Neural cell (in vitro differentiated cells): ENCODE results near the gene SLC4A7. TPM values are rescaled to one million over a fixed set of nuclear protein-coding genes. Genes with fewer than 3 reads are reported as not detected.

ENCODE experiments used
- H2AFZ ChIP-seq: fragments of 200-600, 300-800 bp; sonication (generic), shearing (Covaris generic); 2 replicates; pipeline ENCODE4 v1.6.0; 2014; ENCODE audit warnings: low read depth, mild to moderate bottlenecking, antibody characterized with exemption, low read length, moderate library complexity
- H3F3A ChIP-seq: fragments of 200-600 bp; shearing (Covaris generic); 2 replicates; pipeline ENCODE4 v1.6.1; 2016; ENCODE audit warnings: mild to moderate bottlenecking, moderate library complexity, mixed read lengths, antibody characterized with exemption, low read length; ENCODE audit not compliant: insufficient read depth, poor library complexity, severe bottlenecking
- H3K27ac ChIP-seq: fragments of 200-600, 300-800 bp; sonication (generic), shearing (Covaris generic); 2 replicates; pipeline ENCODE4 v1.5.1; 2014; ENCODE audit warnings: mild to moderate bottlenecking, low read length, moderate library complexity
- H3K27me3 ChIP-seq: fragments of 300-800, 200-600 bp; sonication (generic), shearing (Covaris generic); 2 replicates; pipeline ENCODE4 v1.6.0; 2014; ENCODE audit warnings: mild to moderate bottlenecking, low read depth, low read length, moderate library complexity; ENCODE audit not compliant: insufficient read depth
- H3K36me3 ChIP-seq: fragments of 300-800, 200-600 bp; sonication (generic), shearing (Covaris generic); 2 replicates; pipeline ENCODE4 v1.5.1; 2014; ENCODE audit warnings: mild to moderate bottlenecking, antibody characterized with exemption, low read length, moderate library complexity; ENCODE audit not compliant: insufficient read depth
- H3K4me2 ChIP-seq: fragments of 300-800, 200-600 bp; sonication (generic), shearing (Covaris generic); 2 replicates; pipeline ENCODE4 v1.6.0; 2014; ENCODE audit warnings: mild to moderate bottlenecking, low read length
- H3K4me3 ChIP-seq: fragments of 300-800, 200-600 bp; sonication (generic), shearing (Covaris generic); 2 replicates; pipeline ENCODE4 v1.5.1; 2014; ENCODE audit warnings: mild to moderate bottlenecking, low read length, moderate library complexity
- H3K79me2 ChIP-seq: fragments of 200-600 bp; shearing (Covaris generic); replicated peaks from 2 replicates; pipeline ENCODE4 v1.6.0; 2014; ENCODE audit warnings: mild to moderate bottlenecking, low read length, moderate library complexity; ENCODE audit not compliant: insufficient read depth
- H3K9ac ChIP-seq: fragments of 300-800, 200-600 bp; sonication (generic), shearing (Covaris generic); 2 replicates; pipeline ENCODE4 v1.6.1; 2016; ENCODE audit warnings: mild to moderate bottlenecking, low read length, mixed read lengths
- H3K9me2 ChIP-seq: fragments of 200-600 bp; shearing (Covaris generic); 2 replicates; pipeline ENCODE4 v1.6.1; 2016; ENCODE audit warnings: mild to moderate bottlenecking, low read length, mixed read lengths; ENCODE audit not compliant: insufficient read depth
- H3K9me3 ChIP-seq: fragments of 200-600, 300-800 bp; sonication (generic), shearing (Covaris generic); 2 replicates; pipeline ENCODE4 v1.6.1; 2016; ENCODE audit warnings: mild to moderate bottlenecking, mixed run types, low read length, moderate library complexity, mixed read lengths
- H4K20me1 ChIP-seq: fragments of 200-600 bp; shearing (Covaris generic); 2 replicates; pipeline ENCODE4 v1.6.1; 2016; ENCODE audit warnings: mild to moderate bottlenecking, mixed run types; ENCODE audit not compliant: insufficient read depth
- EP300 ChIP-seq: fragments of 450-650 bp; conservative IDR thresholded peaks from 2 replicates; pipeline ENCODE4 v1.6.1; 2014; ENCODE audit warnings: antibody characterized with exemption, mild to moderate bottlenecking, moderate library complexity; ENCODE audit not compliant: poor library complexity, severe bottlenecking
- EZH2 ChIP-seq: fragments of 200-600, 300-800 bp; shearing (Covaris generic), sonication (generic); IDR thresholded peaks from 2 replicates; pipeline ENCODE4 v1.6.1; 2014; ENCODE audit warnings: antibody characterized with exemption, low read length, borderline replicate concordance, mild to moderate bottlenecking; ENCODE audit not compliant: insufficient read depth, poor library complexity, severe bottlenecking
- MXI1 ChIP-seq: fragments of 450-650 bp; conservative IDR thresholded peaks from 2 replicates; pipeline ENCODE4 v1.6.1; 2014; ENCODE audit warnings: antibody characterized with exemption, mild to moderate bottlenecking; ENCODE audit not compliant: poor library complexity, severe bottlenecking
- POLR2AphosphoS5 ChIP-seq: IDR thresholded peaks from 2 replicates; pipeline ENCODE4 v1.6.1; 2012
- RAD21 ChIP-seq: fragments of 450-650 bp; conservative IDR thresholded peaks from 2 replicates; pipeline ENCODE4 v1.6.1; 2014; ENCODE audit warnings: antibody characterized with exemption, mild to moderate bottlenecking, moderate library complexity
- SMC3 ChIP-seq: fragments of 450-650 bp; conservative IDR thresholded peaks from 2 replicates; pipeline ENCODE4 v1.6.1; 2014; ENCODE audit warnings: antibody characterized with exemption, mild to moderate bottlenecking, moderate library complexity; ENCODE audit not compliant: poor library complexity
- TAF1 ChIP-seq: IDR thresholded peaks from 2 replicates; pipeline ENCODE4 v1.6.1; 2012; ENCODE audit warnings: low read depth
- polyA plus RNA-seq: library from polyadenylated mRNA; depleted of rRNA; stranded (reverse); fragments of >200 nt; gene quantifications from 2 replicates; pipeline ENCODE4 v1.2.3, GENCODE V29; 2014
- TF ChIP-seq, protein P1 (sequence below): IDR thresholded peaks from 2 replicates; pipeline ENCODE4 v1.6.1; 2012; ENCODE audit warnings: borderline replicate concordance
- TF ChIP-seq, protein P2 (sequence below): fragments of 450-650 bp; IDR thresholded peaks from 2 replicates; pipeline ENCODE4 v1.5.1; 2014; ENCODE audit warnings: antibody characterized with exemption, mild to moderate bottlenecking, moderate library complexity; ENCODE audit not compliant: poor library complexity, severe bottlenecking

Gene SLC4A7
- polyA plus RNA-seq, 1 donor from 2014 or later: 96.9 TPM

GRCh38 chr3:27366062-27366591 lies 118.1 kb downstream of the SLC4A7 start:
- H4K20me1 ChIP-seq: no peaks in the 10 kb centered on the region
- H3F3A ChIP-seq: peaks cover 5% of the 10 kb centered on the region
- no peak overlapping the region for H3K9ac ChIP-seq
- no peaks in the 10 kb centered on the region for H3K27me3 ChIP-seq
- no peak overlapping the region for H3K4me2 ChIP-seq
- H2AFZ ChIP-seq: no peak overlapping the region
- H3K9me2 ChIP-seq: no peaks in the 10 kb centered on the region
- H3K4me3 ChIP-seq: no peak overlapping the region
- H3K27ac ChIP-seq: no peak overlapping the region
- TF ChIP-seq EZH2 (no peak), SMC3 (no peak)
- TF ChIP-seq, protein P1, sequence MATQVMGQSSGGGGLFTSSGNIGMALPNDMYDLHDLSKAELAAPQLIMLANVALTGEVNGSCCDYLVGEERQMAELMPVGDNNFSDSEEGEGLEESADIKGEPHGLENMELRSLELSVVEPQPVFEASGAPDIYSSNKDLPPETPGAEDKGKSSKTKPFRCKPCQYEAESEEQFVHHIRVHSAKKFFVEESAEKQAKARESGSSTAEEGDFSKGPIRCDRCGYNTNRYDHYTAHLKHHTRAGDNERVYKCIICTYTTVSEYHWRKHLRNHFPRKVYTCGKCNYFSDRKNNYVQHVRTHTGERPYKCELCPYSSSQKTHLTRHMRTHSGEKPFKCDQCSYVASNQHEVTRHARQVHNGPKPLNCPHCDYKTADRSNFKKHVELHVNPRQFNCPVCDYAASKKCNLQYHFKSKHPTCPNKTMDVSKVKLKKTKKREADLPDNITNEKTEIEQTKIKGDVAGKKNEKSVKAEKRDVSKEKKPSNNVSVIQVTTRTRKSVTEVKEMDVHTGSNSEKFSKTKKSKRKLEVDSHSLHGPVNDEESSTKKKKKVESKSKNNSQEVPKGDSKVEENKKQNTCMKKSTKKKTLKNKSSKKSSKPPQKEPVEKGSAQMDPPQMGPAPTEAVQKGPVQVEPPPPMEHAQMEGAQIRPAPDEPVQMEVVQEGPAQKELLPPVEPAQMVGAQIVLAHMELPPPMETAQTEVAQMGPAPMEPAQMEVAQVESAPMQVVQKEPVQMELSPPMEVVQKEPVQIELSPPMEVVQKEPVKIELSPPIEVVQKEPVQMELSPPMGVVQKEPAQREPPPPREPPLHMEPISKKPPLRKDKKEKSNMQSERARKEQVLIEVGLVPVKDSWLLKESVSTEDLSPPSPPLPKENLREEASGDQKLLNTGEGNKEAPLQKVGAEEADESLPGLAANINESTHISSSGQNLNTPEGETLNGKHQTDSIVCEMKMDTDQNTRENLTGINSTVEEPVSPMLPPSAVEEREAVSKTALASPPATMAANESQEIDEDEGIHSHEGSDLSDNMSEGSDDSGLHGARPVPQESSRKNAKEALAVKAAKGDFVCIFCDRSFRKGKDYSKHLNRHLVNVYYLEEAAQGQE: no peak
- no peaks in the 10 kb centered on the region for H3K36me3 ChIP-seq
- H3K79me2 ChIP-seq: no peaks in the 10 kb centered on the region
- no peaks in the 10 kb centered on the region for H3K9me3 ChIP-seq

DNA sequence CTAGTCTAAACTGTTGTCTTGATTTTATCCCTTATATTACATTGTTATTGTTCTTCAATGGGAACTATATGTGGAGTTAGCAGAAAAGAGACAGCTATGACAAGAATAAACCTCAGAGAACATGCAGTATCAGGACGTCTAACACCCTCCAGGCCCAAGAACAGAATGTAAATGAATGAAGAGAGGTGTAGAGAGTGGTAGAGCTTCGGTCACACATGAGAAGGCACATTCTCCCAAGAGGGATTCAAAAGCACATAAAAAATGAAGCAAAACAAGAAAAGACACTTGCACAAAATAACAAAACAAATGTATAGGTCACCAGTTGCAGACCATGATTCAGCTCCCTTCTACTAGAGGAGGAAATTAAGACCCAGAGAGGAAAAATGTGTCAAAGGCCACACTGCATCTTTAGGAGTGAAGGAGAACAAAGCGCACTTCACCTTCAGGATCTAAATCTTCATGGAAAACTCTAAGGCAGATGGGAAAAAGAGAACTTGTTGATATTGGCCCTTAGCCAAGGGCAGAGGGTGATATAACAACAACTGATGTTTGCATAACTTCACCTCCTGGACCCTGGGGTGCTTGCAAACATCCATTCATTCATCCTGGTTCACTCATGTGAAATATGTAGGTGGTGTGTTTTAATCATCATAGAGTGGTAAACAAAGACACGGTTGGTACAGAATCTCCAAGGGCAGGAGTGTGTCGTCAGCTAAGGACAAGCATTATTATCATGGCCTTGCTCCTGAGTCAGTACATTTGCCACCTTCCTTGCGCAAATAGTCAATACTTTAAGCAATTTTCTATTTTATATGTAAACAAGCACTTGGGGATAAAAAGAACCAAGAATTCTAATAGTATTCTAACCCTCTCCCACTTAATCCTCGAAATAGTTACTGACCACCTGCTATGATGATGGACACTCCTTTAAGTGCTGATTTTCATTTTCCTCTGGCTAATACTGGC lies 123.8 kb downstream of the SLC4A7 start:
- no peak overlapping the region for H3K4me2 ChIP-seq
- no peaks in the 10 kb centered on the region for H3K27me3 ChIP-seq
- no peak overlapping the region for H2AFZ ChIP-seq
- no peak overlapping the region for H3K27ac ChIP-seq
- no peak overlapping the region for H3K9ac ChIP-seq
- H4K20me1 ChIP-seq: no peaks in the 10 kb centered on the region
- no peak for TF ChIP-seq RAD21
- TF ChIP-seq, protein P1: no peak
- TF ChIP-seq EZH2: no peak
- no peak for TF ChIP-seq MXI1
- TF ChIP-seq TAF1: no peak
- no peak for TF ChIP-seq POLR2AphosphoS5
- TF ChIP-seq, protein P2, sequence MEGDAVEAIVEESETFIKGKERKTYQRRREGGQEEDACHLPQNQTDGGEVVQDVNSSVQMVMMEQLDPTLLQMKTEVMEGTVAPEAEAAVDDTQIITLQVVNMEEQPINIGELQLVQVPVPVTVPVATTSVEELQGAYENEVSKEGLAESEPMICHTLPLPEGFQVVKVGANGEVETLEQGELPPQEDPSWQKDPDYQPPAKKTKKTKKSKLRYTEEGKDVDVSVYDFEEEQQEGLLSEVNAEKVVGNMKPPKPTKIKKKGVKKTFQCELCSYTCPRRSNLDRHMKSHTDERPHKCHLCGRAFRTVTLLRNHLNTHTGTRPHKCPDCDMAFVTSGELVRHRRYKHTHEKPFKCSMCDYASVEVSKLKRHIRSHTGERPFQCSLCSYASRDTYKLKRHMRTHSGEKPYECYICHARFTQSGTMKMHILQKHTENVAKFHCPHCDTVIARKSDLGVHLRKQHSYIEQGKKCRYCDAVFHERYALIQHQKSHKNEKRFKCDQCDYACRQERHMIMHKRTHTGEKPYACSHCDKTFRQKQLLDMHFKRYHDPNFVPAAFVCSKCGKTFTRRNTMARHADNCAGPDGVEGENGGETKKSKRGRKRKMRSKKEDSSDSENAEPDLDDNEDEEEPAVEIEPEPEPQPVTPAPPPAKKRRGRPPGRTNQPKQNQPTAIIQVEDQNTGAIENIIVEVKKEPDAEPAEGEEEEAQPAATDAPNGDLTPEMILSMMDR: no peak
- no peak for TF ChIP-seq SMC3
- no peak for TF ChIP-seq EP300
- H3K79me2 ChIP-seq: no peaks in the 10 kb centered on the region
- H3K36me3 ChIP-seq: no peaks in the 10 kb centered on the region
- no peak overlapping the region for H3K4me3 ChIP-seq
- no peaks in the 10 kb centered on the region for H3K9me3 ChIP-seq
- H3K9me2 ChIP-seq: no peaks in the 10 kb centered on the region
- no peaks in the 10 kb centered on the region for H3F3A ChIP-seq
